OCI-LY7 (cell line): ENCODE data around the gene MACF1. TPM values are rescaled to one million over a fixed set of nuclear protein-coding genes. Genes with fewer than 3 reads are reported as not detected.

Experiments
- BruUV-seq: library from RNA; stranded (reverse); fragments of 400-500 nt; replicated peaks from 2 replicates; lab custom pipeline; 2021; lab: Mats Ljungman, UMichigan
- CTCF ChIA-PET: fragments of 300-600 bp; sonication (Branson Sonifier 250); formaldehyde crosslinking; loops from one replicate; lab custom pipeline; 2022; ENCODE audit warnings: antibody characterized with exemption; ENCODE audit not compliant: unreplicated experiment; lab: Charles Lee
- POLR2A ChIA-PET: fragments of 300-600 bp; sonication (Branson Sonifier 250); formaldehyde crosslinking; loops from one replicate; lab custom pipeline; 2022; ENCODE audit warnings: antibody characterized with exemption; lab: Charles Lee
- DNase-seq: peaks from one replicate; pipeline ENCODE4 v3.0.0-alpha.2; 2015; ENCODE audit warnings: low spot score
- H2AFZ ChIP-seq: fragments of 200-600 bp; sonication (generic), shearing (Covaris generic); 2 replicates; pipeline ENCODE4 v1.6.1; 2014; ENCODE audit warnings: mild to moderate bottlenecking, antibody characterized with exemption, low read length, moderate library complexity
- H3K27ac ChIP-seq: fragments of 200-600 bp; sonication (generic); 2 replicates; pipeline ENCODE4 v1.5.1; 2014; ENCODE audit warnings: mixed run types, low read depth, mild to moderate bottlenecking, moderate library complexity, low read length, inconsistent platforms; ENCODE audit not compliant: poor library complexity, severe bottlenecking
- H3K36me3 ChIP-seq: fragments of 200-600 bp; sonication (generic); 2 replicates; pipeline ENCODE4 v1.6.1; 2014; ENCODE audit warnings: mild to moderate bottlenecking, antibody characterized with exemption, low read length, moderate library complexity, mixed read lengths; ENCODE audit not compliant: insufficient read depth
- H3K4me1 ChIP-seq: fragments of 200-600 bp; sonication (generic); 2 replicates; pipeline ENCODE4 v1.5.1; 2014; ENCODE audit warnings: mild to moderate bottlenecking, low read length; ENCODE audit not compliant: insufficient read depth, poor library complexity, severe bottlenecking
- H3K4me2 ChIP-seq: fragments of 200-600 bp; sonication (generic); 2 replicates; pipeline ENCODE4 v1.6.1; 2014; ENCODE audit warnings: mild to moderate bottlenecking, low read length
- H3K4me3 ChIP-seq: fragments of 200-600 bp; sonication (generic); 2 replicates; pipeline ENCODE4 v1.5.1; 2014; ENCODE audit warnings: mild to moderate bottlenecking, low read depth, low read length; ENCODE audit not compliant: poor library complexity, severe bottlenecking
- H3K79me2 ChIP-seq: fragments of 200-600 bp; sonication (generic); 2 replicates; pipeline ENCODE4 v1.6.1; 2016; ENCODE audit warnings: low read depth, mild to moderate bottlenecking, low read length, moderate library complexity, mixed read lengths; ENCODE audit not compliant: insufficient read depth
- H3K9me2 ChIP-seq: fragments of 200-600 bp; sonication (generic); 2 replicates; pipeline ENCODE4 v1.6.1; 2016; ENCODE audit warnings: mild to moderate bottlenecking, low read length, mixed read lengths; ENCODE audit not compliant: insufficient read depth
- H3K9me3 ChIP-seq: fragments of 200-600 bp; sonication (generic); 2 replicates; pipeline ENCODE4 v1.6.1; 2014; ENCODE audit warnings: mild to moderate bottlenecking, mixed run types, low read length, mixed read lengths
- H4K20me1 ChIP-seq: fragments of 200-600 bp; sonication (generic); 2 replicates; pipeline ENCODE4 v1.6.1; 2014; ENCODE audit warnings: mild to moderate bottlenecking, antibody characterized with exemption, low read length, moderate library complexity, mixed read lengths; ENCODE audit not compliant: insufficient read depth
- CTCF ChIP-seq: fragments of 200-600 bp; sonication (generic); conservative IDR thresholded peaks from 2 replicates; pipeline ENCODE4 v1.5.1; 2014; ENCODE audit warnings: mild to moderate bottlenecking, antibody characterized with exemption, low read length, moderate library complexity, mixed read lengths
- EZH2phosphoT487 ChIP-seq: fragments of 200-600 bp; sonication (generic); IDR thresholded peaks from 2 replicates; pipeline ENCODE4 v1.6.1; 2018; ENCODE audit warnings: low read depth, borderline replicate concordance, mild to moderate bottlenecking, mixed run types, antibody characterized with exemption, low read length, moderate library complexity, mixed read lengths
- intact Hi-C: fragments of 100-400 bp; cut with micrococcal nuclease; formaldehyde crosslinking; loops from one replicate; pipeline ENCODE4 v1.10.0; 2022; ENCODE audit not compliant: unreplicated experiment
- total RNA-seq, 2 experiments: library from RNA; depleted of rRNA in 1 of 2; stranded (reverse); fragments of >200 nt in 1 of 2; shearing (Covaris generic) in 1 of 2; gene quantifications; 2 replicates each; pipeline ENCODE4 v1.2.3, GENCODE V29; 2014 to 2022

MACF1 gene
- total RNA-seq, 2 experiments from 2014 or later, result 211 to 220 TPM

GRCh38 chr1:39332291-39332690 lies 127.8 kb downstream of the MACF1 start:
- H4K20me1 ChIP-seq, result no peaks in the 10 kb centered on the region
- no peak overlapping the region for H3K4me2 ChIP-seq
- H3K4me3 ChIP-seq, result no peak overlapping the region
- H3K36me3 ChIP-seq, result peaks cover 99% of the 10 kb centered on the region
- H2AFZ ChIP-seq, result no peak overlapping the region
- TF ChIP-seq CTCF, result no peak
- TF ChIP-seq EZH2phosphoT487, result no peak
- no TSS peak for BruUV-seq
- no peak overlapping the region for H3K27ac ChIP-seq
- no peaks in the 10 kb centered on the region for H3K9me3 ChIP-seq
- no peaks in the 10 kb centered on the region for H3K79me2 ChIP-seq
- no peaks in the 10 kb centered on the region for H3K4me1 ChIP-seq
- no peaks in the 10 kb centered on the region for H3K9me2 ChIP-seq
- CTCF ChIA-PET, result no interaction called here
- intact Hi-C loops, result no loop called here
- DNase-seq, result no peak
- POLR2A ChIA-PET, result no interaction called here

GRCh38 chr1:39332828-39333227 lies 128.3 kb downstream of the MACF1 start:
- Histone ChIP-seq H3K27ac (no peak overlapping the region), H3K4me1 (no peaks in the 10 kb centered on the region), H3K9me2 (no peaks in the 10 kb centered on the region), H3K4me3 (no peak overlapping the region), H3K79me2 (no peaks in the 10 kb centered on the region), H3K36me3 (peaks cover 97% of the 10 kb centered on the region), H3K9me3 (no peaks in the 10 kb centered on the region), H2AFZ (no peak overlapping the region), H3K4me2 (no peak overlapping the region), H4K20me1 (no peaks in the 10 kb centered on the region)
- no peak for TF ChIP-seq CTCF
- no peak for TF ChIP-seq EZH2phosphoT487
- no peak for DNase-seq
- intact Hi-C loops, result no loop called here
- ChIA-PET POLR2A (no interaction called here), CTCF (no interaction called here)
- BruUV-seq, result no TSS peak

GRCh38 chr1:39333296-39333695 lies 128.8 kb downstream of the MACF1 start:
- intact Hi-C loops, result no loop called here
- POLR2A ChIA-PET, result interaction anchor here (0.6 kb wide), 1 partner anchor 82 kb away, joined by 3 read pairs; no protein-coding TSS in a partner anchor
- H3K9me3 ChIP-seq, result no peaks in the 10 kb centered on the region

More at GRCh38 chr1:39333296-39333695, 128.8 kb downstream of the MACF1 start:
- Histone ChIP-seq H4K20me1 (no peaks in the 10 kb centered on the region), H3K4me3 (no peak overlapping the region), H3K27ac (no peak overlapping the region), H3K36me3 (peaks cover 97% of the 10 kb centered on the region), H3K4me2 (no peak overlapping the region), H2AFZ (no peak overlapping the region), H3K9me2 (no peaks in the 10 kb centered on the region), H3K79me2 (no peaks in the 10 kb centered on the region), H3K4me1 (no peaks in the 10 kb centered on the region)
- DNase-seq, result no peak
- BruUV-seq, result no TSS peak
- no peak for TF ChIP-seq CTCF
- no peak for TF ChIP-seq EZH2phosphoT487
- CTCF ChIA-PET, result no interaction called here
